Diencephalon (tissue), 1 donor: Measurements from ENCODE around the gene DDA1. TPM values are rescaled to one million over a fixed set of nuclear protein-coding genes. Genes with fewer than 3 reads are reported as not detected.

Source experiments
- total RNA-seq: library from RNA; depleted of rRNA; stranded (reverse); fragments of >200 nt; gene quantifications from one replicate; pipeline ENCODE4 v1.2.3, GENCODE V29; 2014

Gene DDA1
- total RNA-seq, result 10.8 TPM

DNA sequence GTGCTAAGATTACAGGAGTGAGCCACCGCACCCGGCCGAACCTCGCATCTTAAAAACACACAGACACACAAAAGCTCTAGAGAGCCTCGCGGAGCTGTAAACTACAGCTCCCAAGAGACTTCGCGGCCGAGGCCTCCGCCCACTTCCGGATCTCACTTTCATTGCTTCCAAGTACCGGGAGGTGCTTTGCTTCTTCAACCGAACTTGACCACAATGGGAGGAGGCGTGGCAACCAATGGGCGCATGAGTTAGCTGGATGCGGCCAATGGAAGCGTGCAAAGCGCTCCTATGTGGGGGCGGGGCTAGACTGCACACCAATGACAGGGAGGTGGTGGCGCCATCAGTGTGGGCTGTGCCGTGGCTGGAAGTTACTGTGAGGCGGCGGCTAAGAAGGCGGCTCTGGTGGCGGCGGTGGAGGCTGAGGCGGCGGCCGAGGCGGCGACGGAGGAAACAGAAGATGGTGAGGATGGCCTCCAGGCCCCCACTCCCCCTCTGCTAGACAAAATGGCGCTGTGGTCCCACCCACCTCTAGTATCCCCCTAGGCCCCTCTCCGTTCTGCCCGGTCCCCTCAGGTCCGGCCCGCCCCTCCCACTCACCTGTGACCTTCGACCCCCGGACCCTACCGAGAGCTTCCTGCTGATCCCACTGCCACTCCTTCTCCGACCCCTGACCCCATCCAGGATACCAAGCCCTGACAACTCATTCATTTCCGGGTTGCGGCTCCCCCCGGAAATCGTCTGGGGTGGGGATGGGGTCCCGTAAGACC, at the start of gene DDA1:
Gene DDA1, plus strand, starts transcription at position 366 of the 767 bp plus-strand sequence. Its CDS starts 92 bp downstream, at position 458.

DNA sequence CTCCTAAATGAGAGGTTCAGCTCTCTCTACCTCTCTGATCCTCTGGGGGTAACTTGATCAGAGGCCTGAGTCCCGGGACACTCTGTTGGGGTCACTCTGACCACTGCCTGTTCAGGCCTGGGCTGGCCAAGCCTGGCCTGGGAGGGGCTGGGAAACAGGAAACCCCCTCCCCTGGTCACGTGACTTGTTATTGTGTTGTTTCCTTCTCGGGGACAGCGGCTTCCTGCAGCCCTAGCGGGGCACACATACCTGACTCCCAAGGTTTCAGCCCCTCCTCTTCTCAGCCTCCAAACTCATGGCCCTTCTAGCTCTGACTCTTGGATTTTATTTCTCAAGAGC, 44.8 kb upstream of the DDA1 start, which contains the start of gene USHBP1:
Gene USHBP1, minus strand, starts transcription at position 105 of the 339 bp plus-strand sequence. CDS start 446 bp downstream, outside the sequence.

DNA sequence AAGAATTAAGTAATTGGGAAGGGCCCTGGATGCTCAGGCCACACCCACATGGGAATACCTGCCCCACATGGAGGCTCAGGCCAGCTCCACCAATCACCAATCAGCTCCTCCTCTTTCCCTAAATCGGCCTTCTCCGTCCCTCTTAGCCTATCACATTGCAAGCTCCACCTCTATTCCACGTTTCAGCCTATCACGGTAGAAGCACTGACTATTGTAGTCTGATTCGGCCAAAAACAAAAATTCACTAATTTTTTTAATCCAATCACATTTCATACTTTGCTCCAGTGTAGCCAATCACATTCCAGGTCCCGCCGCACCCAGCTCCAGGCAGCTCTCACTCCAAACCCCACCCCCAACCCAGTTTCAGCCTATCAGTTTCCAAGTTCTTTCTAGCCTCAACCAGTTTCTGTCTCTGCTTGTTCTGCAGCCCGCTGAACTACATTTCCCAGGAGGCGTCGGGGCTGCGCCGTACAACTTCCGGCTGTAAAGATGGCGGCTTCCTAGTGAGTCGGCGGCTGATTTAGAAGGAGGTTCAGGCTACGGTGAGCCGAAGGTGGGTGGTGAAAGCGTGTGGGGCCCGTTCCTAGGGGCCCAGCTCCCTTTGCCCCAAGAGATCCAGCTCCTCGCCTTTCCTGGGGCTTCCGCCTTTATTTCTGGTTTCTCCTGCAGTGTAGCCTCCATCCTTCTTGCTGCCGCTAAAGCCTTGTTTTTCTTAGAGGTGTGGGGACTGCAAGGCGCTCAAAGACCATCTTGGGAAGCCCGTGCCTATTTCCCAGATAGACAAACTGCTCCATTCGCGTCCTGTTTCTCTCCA, 42.2 kb upstream of the DDA1 start, which contains the start of gene BABAM1:
Gene BABAM1, plus strand, starts transcription at position 469 of the 814 bp plus-strand sequence. CDS start 1,364 bp downstream, outside the sequence.

DNA sequence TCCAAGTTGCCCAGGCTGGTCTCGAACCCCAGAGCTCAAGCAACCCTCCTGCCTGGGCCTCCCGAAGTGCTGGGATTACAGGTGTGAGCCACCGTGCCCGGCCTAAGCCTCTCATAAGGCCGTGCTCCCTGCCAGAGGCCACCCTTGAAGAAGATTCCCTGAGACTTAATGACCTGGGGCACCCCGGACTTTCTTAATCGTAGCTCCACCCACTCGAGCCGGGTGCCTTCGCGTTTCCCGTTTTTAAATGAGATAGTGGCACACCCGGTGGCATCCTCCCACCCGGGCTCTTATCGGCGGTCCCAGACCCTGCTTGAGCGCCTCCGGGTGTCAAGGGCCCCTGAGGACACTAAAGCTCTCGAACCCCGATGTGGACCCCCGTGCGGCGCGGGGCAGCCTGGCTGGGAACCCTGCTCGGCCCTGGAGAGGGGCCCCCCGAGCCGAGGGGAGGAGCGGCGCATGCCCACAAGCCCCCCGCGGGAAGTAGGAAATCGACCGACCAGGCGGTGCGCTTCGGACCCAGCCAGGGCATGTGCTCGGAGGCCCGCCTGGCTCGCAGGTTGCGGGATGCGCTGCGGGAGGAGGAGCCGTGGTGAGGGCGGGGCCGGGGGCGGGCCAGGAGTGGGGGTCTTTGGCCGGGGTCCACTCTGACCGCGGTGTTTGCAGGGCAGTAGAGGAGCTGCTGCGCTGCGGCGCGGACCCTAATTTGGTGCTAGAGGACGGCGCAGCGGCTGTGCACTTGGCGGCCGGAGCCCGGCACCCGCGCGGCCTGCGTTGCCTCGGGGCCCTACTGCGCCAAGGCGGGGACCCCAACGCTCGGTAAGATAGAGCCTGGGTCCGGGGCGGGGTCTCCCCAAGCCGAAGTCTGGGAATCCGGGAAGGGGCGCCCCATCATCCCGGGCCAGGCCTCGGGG, 27.7 kb upstream of the DDA1 start, which contains the start of gene ANKLE1:
Gene ANKLE1, plus strand, starts transcription at position 511 of the 914 bp plus-strand sequence. Its CDS starts 20 bp downstream, at position 531.

DNA sequence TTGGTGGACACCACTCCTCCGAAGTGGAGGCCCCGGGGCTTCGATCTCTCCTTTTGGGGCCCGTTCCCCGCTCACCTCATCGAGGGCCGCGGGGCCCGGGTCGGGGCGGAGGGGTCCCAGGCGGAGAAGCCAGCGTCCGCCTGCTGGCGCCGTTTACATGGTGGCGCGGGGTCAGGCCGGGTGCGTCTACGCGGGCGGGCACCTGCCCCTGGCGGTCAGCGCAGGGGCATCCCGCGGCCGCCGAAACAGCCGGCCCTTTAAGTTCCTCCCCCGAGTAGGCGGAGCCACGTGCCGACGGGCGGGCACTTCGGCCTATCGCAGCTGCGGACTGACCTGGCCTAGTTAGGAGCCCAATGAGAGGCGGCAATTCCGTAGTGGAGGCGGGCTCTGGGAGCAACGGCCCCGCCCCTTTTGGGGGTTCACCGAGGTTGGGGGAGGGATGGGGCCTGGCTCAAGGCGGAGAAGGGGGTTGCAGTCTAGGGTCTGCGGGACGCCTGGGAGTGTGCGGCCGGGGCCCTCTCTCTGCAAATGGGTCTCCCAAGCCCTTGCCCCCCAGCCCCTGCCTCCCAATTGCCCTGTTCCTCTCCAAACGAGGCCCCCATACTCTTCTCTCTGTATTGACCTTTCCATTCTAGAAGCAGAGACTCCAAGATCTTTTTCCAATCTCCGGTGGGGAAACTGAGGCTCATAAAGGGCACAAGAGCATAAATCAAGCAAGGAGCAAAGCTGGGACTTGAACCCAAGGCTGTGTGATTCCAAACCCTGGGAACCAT, 6.0 kb upstream of the DDA1 start, which contains the start of gene ABHD8:
Gene ABHD8, minus strand, starts transcription at position 259 of the 773 bp plus-strand sequence. CDS start 1,809 bp downstream, outside the sequence.

DNA sequence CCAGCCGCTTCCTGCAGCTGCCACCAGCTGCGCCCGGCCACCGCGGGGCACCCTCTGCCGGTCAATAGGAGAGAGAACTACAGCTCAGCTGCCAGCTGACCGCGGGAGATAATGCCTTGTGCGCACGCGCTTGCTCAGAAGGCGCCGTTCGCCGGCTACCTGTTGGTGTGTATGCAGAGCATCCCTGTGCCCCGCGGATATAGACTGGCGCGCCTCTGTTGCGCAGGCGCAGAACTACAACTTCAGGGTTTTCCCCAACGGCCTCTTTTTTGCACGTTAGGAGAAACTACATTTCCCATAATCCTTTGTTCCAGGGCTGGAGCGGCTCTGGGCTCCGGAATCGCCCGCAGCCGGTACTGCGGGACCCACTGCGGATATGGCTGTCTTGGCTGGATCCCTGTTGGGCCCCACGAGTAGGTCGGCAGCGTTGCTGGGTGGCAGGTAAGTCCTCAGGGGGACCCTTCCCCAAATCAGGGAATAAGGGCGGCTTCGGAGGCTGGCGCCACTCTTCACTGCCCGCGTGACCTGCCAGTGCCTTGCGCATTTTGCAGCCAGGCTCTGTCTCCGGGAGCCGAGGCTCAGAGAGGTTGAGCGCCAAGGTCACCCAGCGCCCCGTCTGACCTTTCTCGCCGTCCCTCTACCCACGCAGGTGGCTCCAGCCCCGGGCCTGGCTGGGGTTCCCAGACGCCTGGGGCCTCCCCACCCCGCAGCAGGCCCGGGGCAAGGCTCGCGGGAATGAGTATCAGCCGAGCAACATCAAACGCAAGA, 3.7 kb upstream of the DDA1 start, which contains the start of gene MRPL34:
Gene MRPL34, plus strand, starts transcription at position 356 of the 768 bp plus-strand sequence. Its CDS starts 21 bp downstream, at position 377.

DNA sequence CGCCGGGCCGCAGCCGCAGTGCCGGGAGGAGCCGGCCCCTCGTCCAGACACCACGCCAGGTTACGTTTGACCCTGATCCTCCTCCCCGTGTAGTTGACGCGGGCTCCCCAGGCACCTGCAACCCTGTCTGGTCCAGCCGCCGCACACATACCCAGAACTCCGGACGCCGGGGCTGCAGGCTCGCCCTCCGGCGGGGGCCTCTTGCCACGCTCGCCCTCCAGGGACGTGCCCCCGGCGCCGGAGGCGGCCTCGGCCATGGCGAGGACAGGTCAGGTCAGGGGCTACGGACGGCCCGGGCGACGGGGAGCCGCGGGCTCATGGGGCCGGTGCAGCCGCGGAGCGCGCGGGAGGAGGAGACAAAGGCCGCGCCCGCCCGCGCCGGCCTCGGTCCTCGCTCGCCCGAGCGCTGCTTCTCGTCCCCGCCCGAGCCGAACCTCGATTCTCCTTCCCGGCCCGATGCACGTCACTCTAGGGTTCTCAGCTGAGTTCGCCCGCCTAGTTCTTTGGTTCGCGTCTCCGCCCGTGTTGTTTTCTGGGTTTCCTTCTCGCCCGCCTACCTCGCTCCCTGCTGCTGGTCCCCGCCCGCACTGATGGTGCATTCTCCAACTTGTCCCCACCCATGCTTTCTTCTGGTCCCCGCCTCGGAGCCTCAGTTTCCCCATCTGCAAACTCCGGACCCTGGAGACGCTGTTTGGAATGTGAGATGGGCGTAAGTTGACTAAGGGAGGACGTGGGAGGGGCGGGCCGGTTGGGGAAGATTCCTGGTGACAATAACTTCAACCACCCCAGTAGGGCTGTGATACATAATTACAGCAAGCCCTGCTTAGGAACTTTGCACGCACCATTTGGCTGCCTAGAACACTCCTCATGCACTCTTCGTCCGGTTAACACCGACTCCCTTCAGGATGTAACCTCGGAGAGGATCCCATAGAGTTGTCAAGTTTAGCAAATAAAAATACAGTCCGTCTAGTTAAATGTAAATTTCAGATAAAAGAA, 25.3 kb downstream of the DDA1 start, which contains the start of gene ANO8:
Gene ANO8, minus strand, starts transcription at position 442 of the 996 bp plus-strand sequence. Its CDS starts 185 bp downstream, at position 257.

DNA sequence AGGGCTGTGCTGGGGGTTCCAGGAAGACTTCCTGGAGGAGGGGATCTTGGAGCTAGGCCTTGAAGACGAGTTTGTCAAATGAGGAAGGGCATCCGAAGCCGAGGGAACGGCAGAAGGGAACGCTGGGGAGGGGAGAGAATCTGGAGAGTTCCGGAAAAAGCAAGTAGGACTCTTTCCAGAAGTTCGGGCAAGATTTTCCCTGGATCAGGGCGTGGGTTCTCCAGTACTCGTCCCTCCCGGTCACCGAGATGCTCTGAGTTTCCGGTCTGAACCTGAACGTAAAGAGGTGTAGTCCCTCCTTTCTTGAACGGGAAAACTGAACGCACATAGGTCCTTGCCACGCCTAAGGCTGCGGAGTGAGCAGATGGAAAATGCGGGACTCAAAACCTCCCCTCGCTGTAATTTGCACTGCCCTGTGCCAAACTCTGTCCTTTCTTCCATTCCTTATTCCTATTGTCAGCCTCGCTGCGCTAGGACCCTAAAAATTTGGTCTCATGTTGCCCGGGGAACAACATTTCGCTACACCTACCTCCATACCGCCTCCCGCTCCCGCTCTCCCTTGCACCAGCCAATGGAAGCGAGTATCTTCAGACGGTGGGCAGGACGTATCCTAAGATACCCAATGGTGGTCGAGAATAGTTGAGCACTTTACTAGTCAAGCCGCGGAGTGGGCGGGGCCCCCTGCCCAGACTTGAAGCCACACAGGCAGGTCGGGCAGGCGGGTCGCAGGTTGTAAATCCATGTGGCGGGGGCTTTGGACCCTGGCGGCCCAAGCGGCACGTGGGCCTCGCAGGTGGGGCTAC, 27.7 kb downstream of the DDA1 start, which contains the start of gene GTPBP3:
Gene GTPBP3, plus strand, starts transcription at position 682 of the 803 bp plus-strand sequence. Its CDS starts 59 bp downstream, at position 741.

Other genes with a start within 250 kb of the DDA1 start
- 3.2 TPM for gene HAUS8, start 234.1 kb upstream of the DDA1 start, total RNA-seq
- 22.1 TPM for gene MYO9B, start 233.8 kb upstream of the DDA1 start, total RNA-seq
- 19.1 TPM for gene USE1, start 94.2 kb upstream of the DDA1 start, total RNA-seq
- gene OCEL1, start 83.3 kb upstream of the DDA1 start, total RNA-seq, result 5.1 TPM
- 13.6 TPM for gene NR2F6, start 63.6 kb upstream of the DDA1 start, total RNA-seq
- gene USHBP1, start 44.8 kb upstream of the DDA1 start, total RNA-seq, result 1.8 TPM
- gene BABAM1, start 42.1 kb upstream of the DDA1 start, total RNA-seq, result 65.3 TPM
- gene ANKLE1, start 27.7 kb upstream of the DDA1 start, total RNA-seq, result 0.92 TPM
- gene ABHD8, start 6.1 kb upstream of the DDA1 start, total RNA-seq, result 23.8 TPM
- 16.8 TPM for gene MRPL34, start 3.7 kb upstream of the DDA1 start, total RNA-seq
- 24.9 TPM for gene ANO8, start 25.3 kb downstream of the DDA1 start, total RNA-seq
- gene GTPBP3, start 28.0 kb downstream of the DDA1 start, total RNA-seq, result 15.0 TPM
- gene PLVAP, start 67.8 kb downstream of the DDA1 start, total RNA-seq, result 1.2 TPM
- gene CCDC194, start 84.6 kb downstream of the DDA1 start, total RNA-seq, result not detected
- gene BST2, start 96.1 kb downstream of the DDA1 start, total RNA-seq, result 3.2 TPM
- 20.8 TPM for gene MVB12A, start 110.5 kb downstream of the DDA1 start, total RNA-seq
- gene TMEM221, start 139.1 kb downstream of the DDA1 start, total RNA-seq, result 1.8 TPM
- not detected for gene NXNL1, start 151.4 kb downstream of the DDA1 start, total RNA-seq
- 13.6 TPM for gene SLC27A1, start 161.0 kb downstream of the DDA1 start, total RNA-seq
- 33.7 TPM for gene PGLS, start 202.1 kb downstream of the DDA1 start, total RNA-seq
- gene COLGALT1, start 246.1 kb downstream of the DDA1 start, total RNA-seq, result 22.8 TPM